Activated CD4-positive, CD25-positive, alpha-beta regulatory T cell (primary cell): ENCODE results near the gene TPRKB.
"Not testable (repeated sequence)": the region's sequence is repeated elsewhere in the genome, so short reads cannot be mapped to it uniquely, and the experiment has no call there.

Experiments used
- DNase-seq, 4 experiments: peaks; one replicate each; lab custom pipeline; 2025; lab: John Stamatoyannopoulos, UW

TPRKB gene

GRCh38 chr2:73700131-73700611 lies 37.0 kb downstream of the TPRKB start:
- DNase-seq, result no peak

- no peak for DNase-seq
Measured at GRCh38 chr2:73699437-73699836, 37.7 kb downstream of the TPRKB start.

- no peak for DNase-seq
Measured at GRCh38 chr2:73698101-73698500, 39.0 kb downstream of the TPRKB start.

DNA sequence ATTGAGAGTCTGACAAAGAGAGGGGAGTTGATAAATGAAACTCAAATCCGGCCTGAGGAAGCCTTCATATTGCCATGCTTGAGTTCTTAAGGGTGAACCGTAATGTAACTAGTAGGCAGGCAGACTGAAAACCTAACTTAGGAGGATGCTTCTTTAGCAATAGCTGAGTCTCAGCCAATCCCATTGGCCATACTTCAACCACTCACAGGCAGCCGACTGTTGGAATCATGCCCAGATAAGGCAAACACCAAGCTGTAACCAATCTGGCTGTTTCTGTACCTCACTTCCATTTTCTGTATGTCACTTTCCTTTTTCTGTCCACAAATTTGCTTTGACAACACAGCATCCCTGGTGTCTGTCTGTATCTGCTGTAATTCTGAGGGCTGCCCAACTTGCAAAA lies 39.5 kb downstream of the TPRKB start:
- no peak for DNase-seq

- DNase-seq, result not testable (repeated sequence)
Measured at GRCh38 chr2:73696985-73697384, 40.2 kb downstream of the TPRKB start.

DNA sequence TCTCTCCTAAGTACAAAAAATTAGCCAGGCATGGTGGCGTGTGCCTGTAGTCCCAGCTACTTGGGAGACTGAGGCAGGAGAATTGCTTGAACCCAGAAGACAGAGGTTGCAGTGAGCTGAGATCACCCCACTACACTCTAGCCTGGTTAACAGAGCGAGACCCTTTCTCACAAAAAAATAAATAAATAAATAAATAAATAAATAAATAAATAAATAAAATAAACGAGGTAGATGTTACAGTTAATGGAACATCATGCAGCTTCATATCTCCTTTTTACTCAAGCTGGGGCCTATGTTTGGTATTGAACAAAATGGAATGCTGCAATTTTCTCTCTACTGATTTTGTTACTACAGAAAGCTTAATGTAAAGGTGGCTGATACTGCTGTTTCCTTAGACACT lies 40.6 kb downstream of the TPRKB start:
- not testable (repeated sequence) for DNase-seq

GRCh38 chr2:73690372-73691088 lies 46.6 kb downstream of the TPRKB start:
- DNase-seq, result not testable (repeated sequence)

GRCh38 chr2:73688494-73688893 lies 48.7 kb downstream of the TPRKB start:
- DNase-seq, result not testable (repeated sequence)

- no peak for DNase-seq
Measured at GRCh38 chr2:73685764-73686438, 51.2 kb downstream of the TPRKB start.

GRCh38 chr2:73684905-73685304 lies 52.2 kb downstream of the TPRKB start:
- DNase-seq, result not testable (repeated sequence)

DNA sequence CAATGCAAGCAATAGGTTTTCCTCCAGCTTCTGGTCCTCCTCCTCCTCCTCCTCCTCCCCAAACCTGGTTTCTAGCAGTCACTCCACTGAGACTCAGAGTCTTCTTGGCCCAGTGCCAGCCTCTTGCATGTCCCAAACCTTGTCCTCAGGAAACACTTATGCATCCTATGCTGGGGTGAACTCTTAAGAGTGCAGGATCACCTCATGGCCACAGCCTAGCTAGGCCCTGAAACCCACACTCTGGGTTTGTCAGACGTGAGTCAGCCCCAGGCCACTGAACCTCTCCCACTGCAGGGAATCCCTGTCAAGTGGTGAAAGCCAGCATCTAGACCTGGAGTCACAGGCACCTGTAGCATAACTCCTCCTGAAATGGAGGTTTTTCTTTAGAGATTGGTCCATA lies 52.8 kb downstream of the TPRKB start:
- not testable (repeated sequence) for DNase-seq

GRCh38 chr2:73679951-73680571 lies 57.1 kb downstream of the TPRKB start:
- DNase-seq, result not testable (repeated sequence)
